Putamen (tissue), 1 donor: ENCODE measurements around the gene ANGPT4.

Experiments used
- DNase-seq: peaks from one replicate; pipeline ENCODE4 v3.0.0-alpha.2; 2016; ENCODE audit warnings: low spot score

ANGPT4 gene

GRCh38 chr20:939606-940005, 23.5 kb upstream of the ANGPT4 start:
- no peak for DNase-seq

- DNase-seq, result no peak
These were observed 18.2 kb upstream of the ANGPT4 start for GRCh38 chr20:934186-934840.

GRCh38 chr20:933029-933428, 16.9 kb upstream of the ANGPT4 start:
- DNase-seq, result no peak

GRCh38 chr20:931401-931800, 15.3 kb upstream of the ANGPT4 start:
- no peak for DNase-seq

- DNase-seq, result no peak
These were observed 10.5 kb upstream of the ANGPT4 start for GRCh38 chr20:926670-927069.

GRCh38 chr20:925516-925915, 9.4 kb upstream of the ANGPT4 start:
- DNase-seq, result no peak

- no peak for DNase-seq
These were observed 8.5 kb upstream of the ANGPT4 start for GRCh38 chr20:924639-925038.

GRCh38 chr20:922781-923180, 6.6 kb upstream of the ANGPT4 start:
- no peak for DNase-seq

GRCh38 chr20:921068-921467, 4.9 kb upstream of the ANGPT4 start:
- no peak for DNase-seq

GRCh38 chr20:920311-920710, 4.2 kb upstream of the ANGPT4 start:
- no peak for DNase-seq

GRCh38 chr20:919491-919916, 3.4 kb upstream of the ANGPT4 start:
- no peak for DNase-seq

- no peak for DNase-seq
These were observed 1.3 kb upstream of the ANGPT4 start for GRCh38 chr20:917416-917815.

- DNase-seq, result no peak
These were observed 691 bp upstream of the ANGPT4 start for GRCh38 chr20:916825-917224.

GRCh38 chr20:914727-915498, 1.2 kb downstream of the ANGPT4 start:
- no peak for DNase-seq

GRCh38 chr20:913306-913849, 2.8 kb downstream of the ANGPT4 start:
- no peak for DNase-seq

- no peak for DNase-seq
These were observed 4.1 kb downstream of the ANGPT4 start for GRCh38 chr20:911882-912600.

GRCh38 chr20:910870-911770, 5.0 kb downstream of the ANGPT4 start:
- DNase-seq, result no peak

GRCh38 chr20:910132-910869, 5.8 kb downstream of the ANGPT4 start:
- no peak for DNase-seq

- no peak for DNase-seq
These were observed 6.5 kb downstream of the ANGPT4 start for GRCh38 chr20:909641-910040.

GRCh38 chr20:906703-907270, 9.3 kb downstream of the ANGPT4 start:
- DNase-seq, result no peak
